Activated CD4-positive, alpha-beta T cell treated with anti-CD3 and anti-CD28 coated beads for 1 hour (primary cell): ENCODE measurements around the gene SNRNP48.

Source experiments
- DNase-seq: peaks from one replicate; pipeline ENCODE4 v3.0.0-alpha.2; 2020

The SNRNP48 gene

GRCh38 chr6:7604003-7604402 lies 14.0 kb downstream of the SNRNP48 start:
- no peak for DNase-seq

- DNase-seq = no peak
Observed at GRCh38 chr6:7604506-7604905, 14.5 kb downstream of the SNRNP48 start.

GRCh38 chr6:7615611-7616383 lies 25.8 kb downstream of the SNRNP48 start:
- DNase-seq = no peak

GRCh38 chr6:7617801-7618764 lies 28.1 kb downstream of the SNRNP48 start:
- no peak for DNase-seq

- no peak for DNase-seq
Observed at GRCh38 chr6:7621761-7622160, 31.8 kb downstream of the SNRNP48 start.

GRCh38 chr6:7624796-7625710 lies 35.1 kb downstream of the SNRNP48 start:
- DNase-seq = no peak

GRCh38 chr6:7628479-7628878 lies 38.5 kb downstream of the SNRNP48 start:
- no peak for DNase-seq

GRCh38 chr6:7628909-7629308 lies 38.9 kb downstream of the SNRNP48 start:
- DNase-seq = no peak

GRCh38 chr6:7629321-7629720 lies 39.3 kb downstream of the SNRNP48 start:
- DNase-seq = no peak

- DNase-seq = no peak
Observed at GRCh38 chr6:7630792-7631191, 40.8 kb downstream of the SNRNP48 start.

GRCh38 chr6:7631466-7631865 lies 41.5 kb downstream of the SNRNP48 start:
- DNase-seq = no peak

- DNase-seq = no peak
Observed at GRCh38 chr6:7632501-7633290, 42.7 kb downstream of the SNRNP48 start.

GRCh38 chr6:7633361-7633760 lies 43.4 kb downstream of the SNRNP48 start:
- DNase-seq = no peak

GRCh38 chr6:7636151-7636550 lies 46.2 kb downstream of the SNRNP48 start:
- no peak for DNase-seq

GRCh38 chr6:7637533-7637932 lies 47.5 kb downstream of the SNRNP48 start:
- DNase-seq = no peak

- DNase-seq = no peak
Observed at GRCh38 chr6:7639427-7639826, 49.4 kb downstream of the SNRNP48 start.

- no peak for DNase-seq
Observed at GRCh38 chr6:7640016-7640415, 50.0 kb downstream of the SNRNP48 start.

- no peak for DNase-seq
Observed at GRCh38 chr6:7640607-7641577, 50.9 kb downstream of the SNRNP48 start.

- no peak for DNase-seq
Observed at GRCh38 chr6:7642791-7643190, 52.8 kb downstream of the SNRNP48 start.

- DNase-seq = no peak
Observed at GRCh38 chr6:7644417-7644816, 54.4 kb downstream of the SNRNP48 start.

GRCh38 chr6:7646394-7646793 lies 56.4 kb downstream of the SNRNP48 start:
- DNase-seq = no peak
